ENCODE results near the gene DNAJC24.

DNAJC24 gene

DNA sequence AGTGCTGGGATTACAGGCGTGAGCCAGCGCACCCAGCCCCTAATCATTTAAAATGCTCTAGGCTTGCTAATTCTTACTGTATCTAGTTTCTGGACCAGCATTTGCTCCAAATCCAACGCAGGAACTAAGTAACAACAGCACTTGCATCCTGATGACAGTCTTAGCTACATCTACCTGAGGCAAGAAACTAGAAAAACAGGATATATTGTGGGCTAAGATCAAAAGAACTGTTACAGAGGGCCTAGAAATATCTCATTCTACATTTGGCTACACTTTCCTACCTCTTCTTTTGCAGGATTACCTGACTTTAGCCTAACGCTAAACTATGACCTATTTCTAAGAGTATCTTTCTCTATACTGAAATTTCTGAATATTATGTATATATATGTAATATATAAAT, 7.9 kb upstream of the DNAJC24 start:
- H3K4me3 ChIP-seq (ENCODE audit: low read depth, low read length), result no peak overlapping the region
- no peak for DNase-seq (ENCODE audit: low read depth)
- in situ Hi-C loops (cut with HindIII; ENCODE audit: low sequenced_read_pairs), result no loop called here
- TF ChIP-seq, protein P1, sequence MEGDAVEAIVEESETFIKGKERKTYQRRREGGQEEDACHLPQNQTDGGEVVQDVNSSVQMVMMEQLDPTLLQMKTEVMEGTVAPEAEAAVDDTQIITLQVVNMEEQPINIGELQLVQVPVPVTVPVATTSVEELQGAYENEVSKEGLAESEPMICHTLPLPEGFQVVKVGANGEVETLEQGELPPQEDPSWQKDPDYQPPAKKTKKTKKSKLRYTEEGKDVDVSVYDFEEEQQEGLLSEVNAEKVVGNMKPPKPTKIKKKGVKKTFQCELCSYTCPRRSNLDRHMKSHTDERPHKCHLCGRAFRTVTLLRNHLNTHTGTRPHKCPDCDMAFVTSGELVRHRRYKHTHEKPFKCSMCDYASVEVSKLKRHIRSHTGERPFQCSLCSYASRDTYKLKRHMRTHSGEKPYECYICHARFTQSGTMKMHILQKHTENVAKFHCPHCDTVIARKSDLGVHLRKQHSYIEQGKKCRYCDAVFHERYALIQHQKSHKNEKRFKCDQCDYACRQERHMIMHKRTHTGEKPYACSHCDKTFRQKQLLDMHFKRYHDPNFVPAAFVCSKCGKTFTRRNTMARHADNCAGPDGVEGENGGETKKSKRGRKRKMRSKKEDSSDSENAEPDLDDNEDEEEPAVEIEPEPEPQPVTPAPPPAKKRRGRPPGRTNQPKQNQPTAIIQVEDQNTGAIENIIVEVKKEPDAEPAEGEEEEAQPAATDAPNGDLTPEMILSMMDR (IDR thresholded peaks at IDR 0.05; ENCODE audit: low read depth, low read length, missing control alignments), result no peak

DNA sequence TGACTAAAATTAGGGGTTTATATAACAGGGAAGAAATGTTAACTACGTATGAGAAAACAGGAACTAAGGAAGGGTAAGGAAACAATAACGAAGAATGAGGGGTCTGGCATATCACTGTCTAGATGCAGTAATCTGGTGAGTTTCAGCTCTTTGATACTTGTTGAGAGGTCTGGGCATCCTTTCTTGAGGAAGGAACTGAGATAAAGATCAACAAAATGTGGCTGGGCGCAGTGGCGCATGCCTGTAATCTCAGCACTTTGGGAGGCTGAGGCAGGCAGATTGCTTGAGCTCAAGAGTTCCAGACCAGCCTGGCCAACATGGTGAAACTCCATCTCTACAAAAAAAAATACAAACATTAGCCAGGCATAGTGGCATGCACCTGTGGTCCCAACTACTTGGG, 2.9 kb upstream of the DNAJC24 start:
- DNase-seq (ENCODE audit: low read depth), result no peak
- in situ Hi-C loops (cut with HindIII; ENCODE audit: low sequenced_read_pairs), result no loop called here
- no peak overlapping the region for H3K4me3 ChIP-seq (ENCODE audit: low read depth, low read length)
- TF ChIP-seq, protein P1 (IDR thresholded peaks at IDR 0.05; ENCODE audit: low read depth, low read length, missing control alignments), result no peak

DNA sequence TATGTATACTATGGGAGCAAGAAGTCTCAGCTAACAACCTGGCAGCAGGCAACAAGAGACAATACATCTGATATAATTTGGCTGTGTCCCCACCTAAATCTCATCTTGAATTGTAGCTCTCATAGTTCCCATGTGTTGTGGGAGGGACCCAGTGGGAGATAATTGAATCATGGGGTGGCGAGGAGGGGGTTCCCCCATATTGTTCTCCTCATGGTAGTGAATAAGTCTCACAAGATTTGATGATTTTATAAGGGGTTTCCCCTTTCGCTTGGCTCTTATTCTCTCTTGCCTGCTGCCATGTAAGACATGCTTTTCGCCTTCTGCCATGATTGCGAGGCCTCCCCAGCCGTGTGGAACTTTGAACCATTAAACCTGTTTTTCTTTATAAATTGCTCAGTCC, 6.2 kb downstream of the DNAJC24 start:
- H3K4me3 ChIP-seq (ENCODE audit: low read depth, low read length), result no peak overlapping the region
- no peak for DNase-seq (ENCODE audit: low read depth)
- TF ChIP-seq, protein P1 (IDR thresholded peaks at IDR 0.05; ENCODE audit: low read depth, low read length, missing control alignments), result no peak
- in situ Hi-C loops (cut with HindIII; ENCODE audit: low sequenced_read_pairs), result no loop called here

DNA sequence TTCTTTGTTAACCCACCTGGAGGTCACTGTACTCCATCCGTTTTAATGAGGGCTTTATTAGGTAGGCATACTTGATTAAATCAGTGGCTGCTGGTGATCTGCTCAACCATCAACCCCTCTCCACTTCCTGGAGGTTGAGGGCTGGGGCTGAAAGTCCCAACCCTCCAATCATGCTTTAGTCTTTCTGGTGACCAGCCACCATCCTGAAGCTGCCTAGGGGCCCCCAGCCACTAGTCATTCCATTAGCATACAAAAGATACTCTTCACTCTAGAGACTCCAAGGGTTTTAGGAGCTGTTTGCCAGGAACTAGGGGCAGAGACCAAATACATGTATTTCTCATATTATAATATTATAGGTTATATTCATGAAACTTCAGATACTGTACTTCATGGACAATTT, 13.5 kb downstream of the DNAJC24 start:
- in situ Hi-C loops (cut with HindIII; ENCODE audit: low sequenced_read_pairs), result no loop called here
- DNase-seq (ENCODE audit: low read depth), result no peak
- TF ChIP-seq, protein P1 (IDR thresholded peaks at IDR 0.05; ENCODE audit: low read depth, low read length, missing control alignments), result no peak
- H3K4me3 ChIP-seq (ENCODE audit: low read depth, low read length), result no peak overlapping the region

DNA sequence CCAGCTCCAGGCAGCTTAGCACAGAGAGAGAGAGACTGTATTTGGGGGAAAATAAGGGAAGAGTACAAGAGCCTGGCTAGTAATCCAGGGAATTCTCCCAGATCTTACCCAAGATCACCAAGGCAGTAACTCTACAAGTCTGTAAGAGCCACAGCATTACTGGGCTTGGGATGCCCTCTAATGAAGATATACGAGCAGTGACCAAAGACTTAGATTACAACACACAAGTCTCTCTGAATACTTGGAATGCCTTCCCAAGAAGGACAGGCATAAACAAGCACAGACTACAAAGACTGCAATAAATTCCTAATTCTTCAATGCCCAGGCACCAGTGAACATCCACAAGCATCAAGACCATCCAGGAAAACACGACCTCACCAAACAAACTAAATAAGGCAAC, 17.7 kb downstream of the DNAJC24 start:
- TF ChIP-seq, protein P1 (IDR thresholded peaks at IDR 0.05; ENCODE audit: low read depth, low read length, missing control alignments), result no peak
- in situ Hi-C loops (cut with HindIII; ENCODE audit: low sequenced_read_pairs), result no loop called here
- DNase-seq (ENCODE audit: low read depth), result no peak
- H3K4me3 ChIP-seq (ENCODE audit: low read depth, low read length), result no peak overlapping the region

DNA sequence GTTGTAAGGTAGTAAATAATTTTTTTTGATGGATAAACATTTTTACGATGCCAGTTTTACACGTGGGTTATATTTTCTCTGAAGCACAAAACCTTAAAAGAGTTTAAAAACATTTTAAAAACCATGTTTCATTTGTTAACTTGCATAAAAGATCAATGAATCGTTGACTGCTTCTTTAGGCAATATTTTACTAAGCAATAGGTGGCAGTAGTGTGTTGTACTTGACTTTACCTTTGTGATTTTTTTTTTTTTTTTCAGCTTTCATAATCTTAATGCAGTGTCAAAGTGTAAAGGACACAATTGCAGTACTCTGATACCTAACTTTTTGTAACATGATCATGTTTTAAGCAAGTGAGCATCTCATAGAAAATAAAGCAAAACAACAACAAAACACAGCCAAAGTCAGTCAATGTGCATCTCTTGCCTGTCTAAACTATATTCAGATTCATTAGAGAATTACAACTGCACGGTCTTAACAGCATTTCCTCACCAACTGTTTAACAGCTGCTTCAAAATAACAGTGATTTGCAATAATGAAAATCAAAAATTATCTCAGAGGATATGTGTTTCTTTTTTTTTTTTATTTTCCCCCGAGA, 27.7 kb downstream of the DNAJC24 start:
- DNase-seq (ENCODE audit: low read depth), result peak; percentile 19

More for the DNA sequence above, 27.7 kb downstream of the DNAJC24 start:
- in situ Hi-C loops (cut with HindIII; ENCODE audit: low sequenced_read_pairs), result no loop called here
- TF ChIP-seq, protein P1 (IDR thresholded peaks at IDR 0.05; ENCODE audit: low read depth, low read length, missing control alignments), result peak; percentile 17
- no peak overlapping the region for H3K4me3 ChIP-seq (ENCODE audit: low read depth, low read length)

All from astrocyte of the cerebellum (primary cell).